ENCODE measurements around the gene CLSTN3.

DNA sequence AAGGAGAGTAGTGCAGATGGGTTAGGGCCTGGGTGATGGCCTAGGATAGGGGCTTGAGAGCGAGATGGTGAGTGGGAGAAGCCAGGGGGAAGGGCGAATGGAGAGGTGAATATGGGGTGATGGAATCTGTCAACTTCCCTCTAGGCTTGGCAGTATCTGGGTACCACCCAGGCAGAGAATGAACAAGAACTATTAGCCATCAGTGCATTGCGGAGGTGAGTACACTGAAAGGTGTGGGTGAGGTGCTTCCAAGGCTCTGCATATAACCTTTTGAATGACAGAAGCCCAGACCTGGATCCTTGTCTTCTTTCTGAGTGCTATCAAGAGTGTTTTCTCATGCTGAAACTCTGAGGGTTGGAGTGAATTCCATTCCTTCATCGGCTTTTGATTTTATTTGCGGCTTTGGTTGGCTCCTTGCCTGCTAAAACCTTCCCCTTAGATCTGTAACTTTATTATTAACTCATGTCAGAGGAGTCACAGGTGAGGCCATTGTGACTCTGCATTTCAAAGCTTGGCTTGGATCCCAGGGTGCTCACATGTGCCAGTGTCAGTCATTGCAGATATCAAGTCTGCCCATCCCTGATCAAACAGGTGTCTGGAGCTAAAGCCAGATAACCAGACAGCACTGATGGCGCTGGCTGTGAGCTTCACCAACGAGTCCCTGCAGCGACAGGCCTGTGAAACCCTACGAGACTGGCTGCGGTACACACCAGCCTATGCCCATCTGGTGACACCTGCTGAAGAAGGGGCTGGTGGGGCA lies 77.9 kb downstream of the CLSTN3 start:
- TF ChIP-seq, protein P1, sequence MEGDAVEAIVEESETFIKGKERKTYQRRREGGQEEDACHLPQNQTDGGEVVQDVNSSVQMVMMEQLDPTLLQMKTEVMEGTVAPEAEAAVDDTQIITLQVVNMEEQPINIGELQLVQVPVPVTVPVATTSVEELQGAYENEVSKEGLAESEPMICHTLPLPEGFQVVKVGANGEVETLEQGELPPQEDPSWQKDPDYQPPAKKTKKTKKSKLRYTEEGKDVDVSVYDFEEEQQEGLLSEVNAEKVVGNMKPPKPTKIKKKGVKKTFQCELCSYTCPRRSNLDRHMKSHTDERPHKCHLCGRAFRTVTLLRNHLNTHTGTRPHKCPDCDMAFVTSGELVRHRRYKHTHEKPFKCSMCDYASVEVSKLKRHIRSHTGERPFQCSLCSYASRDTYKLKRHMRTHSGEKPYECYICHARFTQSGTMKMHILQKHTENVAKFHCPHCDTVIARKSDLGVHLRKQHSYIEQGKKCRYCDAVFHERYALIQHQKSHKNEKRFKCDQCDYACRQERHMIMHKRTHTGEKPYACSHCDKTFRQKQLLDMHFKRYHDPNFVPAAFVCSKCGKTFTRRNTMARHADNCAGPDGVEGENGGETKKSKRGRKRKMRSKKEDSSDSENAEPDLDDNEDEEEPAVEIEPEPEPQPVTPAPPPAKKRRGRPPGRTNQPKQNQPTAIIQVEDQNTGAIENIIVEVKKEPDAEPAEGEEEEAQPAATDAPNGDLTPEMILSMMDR (IDR thresholded peaks at IDR 0.05) = no peak
- TF ChIP-seq, protein P2, sequence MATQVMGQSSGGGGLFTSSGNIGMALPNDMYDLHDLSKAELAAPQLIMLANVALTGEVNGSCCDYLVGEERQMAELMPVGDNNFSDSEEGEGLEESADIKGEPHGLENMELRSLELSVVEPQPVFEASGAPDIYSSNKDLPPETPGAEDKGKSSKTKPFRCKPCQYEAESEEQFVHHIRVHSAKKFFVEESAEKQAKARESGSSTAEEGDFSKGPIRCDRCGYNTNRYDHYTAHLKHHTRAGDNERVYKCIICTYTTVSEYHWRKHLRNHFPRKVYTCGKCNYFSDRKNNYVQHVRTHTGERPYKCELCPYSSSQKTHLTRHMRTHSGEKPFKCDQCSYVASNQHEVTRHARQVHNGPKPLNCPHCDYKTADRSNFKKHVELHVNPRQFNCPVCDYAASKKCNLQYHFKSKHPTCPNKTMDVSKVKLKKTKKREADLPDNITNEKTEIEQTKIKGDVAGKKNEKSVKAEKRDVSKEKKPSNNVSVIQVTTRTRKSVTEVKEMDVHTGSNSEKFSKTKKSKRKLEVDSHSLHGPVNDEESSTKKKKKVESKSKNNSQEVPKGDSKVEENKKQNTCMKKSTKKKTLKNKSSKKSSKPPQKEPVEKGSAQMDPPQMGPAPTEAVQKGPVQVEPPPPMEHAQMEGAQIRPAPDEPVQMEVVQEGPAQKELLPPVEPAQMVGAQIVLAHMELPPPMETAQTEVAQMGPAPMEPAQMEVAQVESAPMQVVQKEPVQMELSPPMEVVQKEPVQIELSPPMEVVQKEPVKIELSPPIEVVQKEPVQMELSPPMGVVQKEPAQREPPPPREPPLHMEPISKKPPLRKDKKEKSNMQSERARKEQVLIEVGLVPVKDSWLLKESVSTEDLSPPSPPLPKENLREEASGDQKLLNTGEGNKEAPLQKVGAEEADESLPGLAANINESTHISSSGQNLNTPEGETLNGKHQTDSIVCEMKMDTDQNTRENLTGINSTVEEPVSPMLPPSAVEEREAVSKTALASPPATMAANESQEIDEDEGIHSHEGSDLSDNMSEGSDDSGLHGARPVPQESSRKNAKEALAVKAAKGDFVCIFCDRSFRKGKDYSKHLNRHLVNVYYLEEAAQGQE (IDR thresholded peaks at IDR 0.05) = no peak
- TF ChIP-seq KDM5A (IDR thresholded peaks at IDR 0.05) = no peak
- TF ChIP-seq MAFK (IDR thresholded peaks at IDR 0.05; ENCODE audit: partially characterized antibody) = no peak
- no peak for TF ChIP-seq EP300 (IDR thresholded peaks at IDR 0.05)
- TF ChIP-seq CHD2 (IDR thresholded peaks at IDR 0.05; ENCODE audit: low read length, partially characterized antibody) = no peak
- no peak for TF ChIP-seq TP53 (CRISPR knock-in tag; IDR thresholded peaks at IDR 0.05)
- TF ChIP-seq RNF2 (IDR thresholded peaks at IDR 0.05; ENCODE audit: borderline replicate concordance, low read depth) = no peak
- no peak for TF ChIP-seq NPAS2 (CRISPR knock-in tag; IDR thresholded peaks at IDR 0.05; ENCODE audit: borderline replicate concordance)
- no peak for TF ChIP-seq JUN (IDR thresholded peaks at IDR 0.05)
